HL-60 (cell line): ENCODE data around the gene WDR91.

Source experiments
- DNase-seq, 2 experiments: peaks; one replicate each; pipeline ENCODE4 v3.0.0-alpha.2; 2010 to 2020; ENCODE audit warnings: low read depth in 1 of 2, low spot score in 1 of 2
- H3K27ac ChIP-seq: fragments of 250-450 bp; sonication (Bioruptor Pico); replicated peaks from 2 replicates; pipeline ENCODE4 v1.5.1; 2020; ENCODE audit warnings: mild to moderate bottlenecking, moderate library complexity
- H3K27me3 ChIP-seq: fragments of 250-450 bp; sonication (Bioruptor Pico); 2 replicates; pipeline ENCODE4 v1.5.1; 2021; ENCODE audit warnings: mild to moderate bottlenecking, moderate library complexity; ENCODE audit not compliant: insufficient read depth, poor library complexity, severe bottlenecking
- H3K4me3 ChIP-seq: replicated peaks from 2 replicates; pipeline ENCODE4 v1.5.1; 2011; ENCODE audit warnings: mild to moderate bottlenecking, control low read depth, low read length; ENCODE audit not compliant: insufficient read depth
- CTCF ChIP-seq: IDR thresholded peaks from one replicate; pipeline ENCODE4 v1.5.1; 2011; ENCODE audit warnings: low read length, control low read depth, inconsistent platforms; ENCODE audit not compliant: insufficient read depth
- GABPA ChIP-seq: IDR thresholded peaks from 2 replicates; pipeline ENCODE4 v1.6.1; 2012; ENCODE audit warnings: low read depth
- POLR2AphosphoS5 ChIP-seq: IDR thresholded peaks from 2 replicates; pipeline ENCODE4 v1.6.1; 2012; ENCODE audit warnings: low read depth
- REST ChIP-seq: IDR thresholded peaks from 2 replicates; pipeline ENCODE4 v1.6.1; 2012; ENCODE audit warnings: low read depth; ENCODE audit not compliant: insufficient replicate concordance
- SPI1 ChIP-seq: IDR thresholded peaks from 2 replicates; pipeline ENCODE4 v1.6.1; 2012; ENCODE audit warnings: low read depth, mild to moderate bottlenecking, borderline replicate concordance

Gene WDR91

GRCh38 chr7:135233570-135233969 lies 22.2 kb upstream of the WDR91 start, which contains the start of gene STRA8:
Gene STRA8 (plus strand): TSS chr7:135233838. CDS start chr7:135240525, 6,687 bp downstream.
- no peak for DNase-seq
- H3K4me3 ChIP-seq, result no peak within 1 kb of the TSS
- TF ChIP-seq REST, result no peak
- TF ChIP-seq CTCF, result no peak
- TF ChIP-seq SPI1, result no peak
- no peak for TF ChIP-seq POLR2AphosphoS5
- no peak for TF ChIP-seq GABPA
- H3K27me3 ChIP-seq, result no peaks in the 10 kb centered on the region
- H3K27ac ChIP-seq, result no peak within 1 kb of the TSS

- TF ChIP-seq SPI1, result no peak
- no peak for TF ChIP-seq GABPA
- no peak for TF ChIP-seq POLR2AphosphoS5
- no peak for TF ChIP-seq CTCF
- TF ChIP-seq REST, result no peak
- Histone ChIP-seq H3K27me3 (no peaks in the 10 kb centered on the region), H3K4me3 (no peak overlapping the region), H3K27ac (no peak overlapping the region)
- DNase-seq, result no peak
Observed at GRCh38 chr7:135232720-135233119, 21.4 kb upstream of the WDR91 start.

- Histone ChIP-seq H3K27ac (no peak overlapping the region), H3K4me3 (no peak overlapping the region), H3K27me3 (no peaks in the 10 kb centered on the region)
- no peak for DNase-seq
- no peak for TF ChIP-seq GABPA
- TF ChIP-seq REST, result no peak
- TF ChIP-seq POLR2AphosphoS5, result no peak
- no peak for TF ChIP-seq SPI1
- TF ChIP-seq CTCF, result no peak
Observed at GRCh38 chr7:135232087-135232486, 20.8 kb upstream of the WDR91 start.
